CD4-positive, alpha-beta T cell treated with Interleukin-6 for 4 hours (primary cell): ENCODE results near the gene EYA4.

Experiments
- DNase-seq: peaks from one replicate; pipeline ENCODE4 v3.0.0-alpha.2; 2020; ENCODE audit warnings: mixed read lengths

The EYA4 gene

GRCh38 chr6:133242637-133243585, 1.8 kb downstream of the EYA4 start:
- DNase-seq = no peak

- no peak for DNase-seq
Measured at GRCh38 chr6:133243723-133244305, 2.7 kb downstream of the EYA4 start.

- no peak for DNase-seq
Measured at GRCh38 chr6:133244519-133244918, 3.4 kb downstream of the EYA4 start.

GRCh38 chr6:133245007-133245406, 3.9 kb downstream of the EYA4 start:
- no peak for DNase-seq

GRCh38 chr6:133245422-133245903, 4.3 kb downstream of the EYA4 start:
- DNase-seq = no peak

- no peak for DNase-seq
Measured at GRCh38 chr6:133247581-133247980, 6.4 kb downstream of the EYA4 start.

- no peak for DNase-seq
Measured at GRCh38 chr6:133248241-133249001, 7.3 kb downstream of the EYA4 start.

GRCh38 chr6:133251688-133252087, 10.5 kb downstream of the EYA4 start:
- DNase-seq = no peak

GRCh38 chr6:133254552-133255228, 13.5 kb downstream of the EYA4 start:
- DNase-seq = no peak

GRCh38 chr6:133257545-133258105, 16.5 kb downstream of the EYA4 start:
- no peak for DNase-seq

GRCh38 chr6:133259561-133259960, 18.4 kb downstream of the EYA4 start:
- DNase-seq = no peak

GRCh38 chr6:133262804-133263203, 21.6 kb downstream of the EYA4 start:
- no peak for DNase-seq

- DNase-seq = no peak
Measured at GRCh38 chr6:133265066-133265465, 23.9 kb downstream of the EYA4 start.

GRCh38 chr6:133266186-133266585, 25.0 kb downstream of the EYA4 start:
- no peak for DNase-seq

GRCh38 chr6:133268621-133269020, 27.5 kb downstream of the EYA4 start:
- DNase-seq = no peak

- DNase-seq = no peak
Measured at GRCh38 chr6:133274813-133275212, 33.7 kb downstream of the EYA4 start.

GRCh38 chr6:133275213-133275612, 34.1 kb downstream of the EYA4 start:
- DNase-seq = no peak

- DNase-seq = no peak
Measured at GRCh38 chr6:133277228-133277899, 36.2 kb downstream of the EYA4 start.

- DNase-seq = no peak
Measured at GRCh38 chr6:133277900-133278545, 36.9 kb downstream of the EYA4 start.

GRCh38 chr6:133286765-133287164, 45.6 kb downstream of the EYA4 start:
- DNase-seq = no peak

- no peak for DNase-seq
Measured at GRCh38 chr6:133288662-133289061, 47.5 kb downstream of the EYA4 start.
